GM12872 (cell line): ENCODE results near the gene CHN2.

Experiments
- CTCF ChIP-seq: IDR thresholded peaks from 3 replicates; pipeline ENCODE4 v1.5.1; 2011; ENCODE audit warnings: low read depth, mild to moderate bottlenecking, low read length, moderate library complexity; ENCODE audit not compliant: insufficient read depth

The CHN2 gene

GRCh38 chr7:29239638-29240037, 45.1 kb downstream of the CHN2 start:
- peak; percentile 61 for TF ChIP-seq CTCF

GRCh38 chr7:29242265-29242664, 47.7 kb downstream of the CHN2 start:
- TF ChIP-seq CTCF, result no peak

GRCh38 chr7:29243910-29244655, 49.5 kb downstream of the CHN2 start:
- TF ChIP-seq CTCF, result 0 out of 3 replicates have a peak, but pooled peaks have one; percentile 22

GRCh38 chr7:29247224-29247962, 52.8 kb downstream of the CHN2 start:
- no peak for TF ChIP-seq CTCF

GRCh38 chr7:29247963-29248236, 53.3 kb downstream of the CHN2 start:
- no peak for TF ChIP-seq CTCF

- no peak for TF ChIP-seq CTCF
Observed at GRCh38 chr7:29248713-29249382, 54.3 kb downstream of the CHN2 start.

- TF ChIP-seq CTCF, result no peak
Observed at GRCh38 chr7:29249383-29249750, 54.8 kb downstream of the CHN2 start.
